Sciatic nerve (tissue), 2 donors: Measurements from ENCODE around the gene DLX1. TPM values are rescaled to one million over a fixed set of nuclear protein-coding genes. Genes with fewer than 3 reads are reported as not detected.
"Not testable (repeated sequence)": the region's sequence is repeated elsewhere in the genome, so short reads cannot be mapped to it uniquely, and the experiment has no call there.

Experiments used
- ATAC-seq: fragments of 200-7000 bp; cut with Tn5 transposase; one replicate; pipeline ENCODE4 v1.9.1; 2020; ENCODE audit warnings: mild to moderate bottlenecking, moderate library complexity
- DNase-seq: peaks from one replicate; pipeline ENCODE4 v3.0.0-alpha.2; 2020; ENCODE audit warnings: low spot score
- intact Hi-C: fragments of 100-400 bp; cut with DNase I; formaldehyde crosslinking; loops from one replicate; pipeline ENCODE4 v1.14.2; 2022
- total RNA-seq: library from RNA; stranded (reverse); fragmentation: NEBNext Ultra II Directional; extraction: Animal tissue kit (Norgen Biotek cat#: 25700); gene quantifications from one replicate; pipeline ENCODE4 v1.2.1, GENCODE V29; 2021
- donor health status: DM: no; HTN: no; CAD: no.
- donor health status: DM: no; HTN: no; CAD: no.

DLX1 gene
- total RNA-seq, 1 donor from 2014 or later: 0.94 TPM

DNA sequence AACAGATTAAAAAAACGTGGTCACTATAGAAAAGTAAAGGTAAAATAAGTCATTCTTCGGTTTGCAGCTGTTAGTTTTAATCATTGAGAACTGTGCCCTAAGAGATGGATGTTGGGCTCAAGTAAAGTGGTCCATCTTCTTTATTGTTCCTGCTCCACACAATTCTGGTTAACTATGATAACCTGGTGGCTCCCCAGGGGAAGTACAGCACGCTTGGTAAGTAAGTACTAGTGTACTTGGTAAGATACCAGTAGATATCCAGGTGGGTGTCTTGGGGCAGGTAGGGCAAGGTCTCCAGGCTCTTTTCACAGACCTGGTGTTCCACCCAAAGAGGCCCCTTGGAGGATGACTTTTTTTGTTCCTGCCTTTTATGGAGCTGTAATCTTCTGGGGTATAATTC is 49.0 kb downstream of the DLX1 start:
- no peak for ATAC-seq
- intact Hi-C loops: no loop called here
- DNase-seq: no peak

DNA sequence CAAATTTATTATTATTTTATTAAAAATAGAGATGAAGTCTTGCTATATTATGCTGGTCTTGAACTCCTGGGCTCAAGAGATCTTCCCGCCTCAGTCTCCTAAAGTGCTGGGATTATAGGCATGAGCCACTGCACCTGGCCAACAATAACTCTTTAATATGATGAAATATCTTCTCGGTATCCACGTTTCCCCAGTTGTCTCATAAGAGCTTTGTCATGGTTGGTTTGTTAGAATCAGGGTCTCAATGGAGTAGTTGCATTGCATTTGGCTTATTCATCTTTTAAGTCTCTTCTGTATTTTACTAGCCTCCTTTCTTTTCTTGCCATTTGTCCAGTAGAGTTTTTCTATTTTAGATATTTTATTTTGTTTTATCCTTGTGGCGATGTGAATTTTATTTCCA is 50.1 kb downstream of the DLX1 start:
- DNase-seq: no peak
- no peak for ATAC-seq
- intact Hi-C loops: no loop called here

DNA sequence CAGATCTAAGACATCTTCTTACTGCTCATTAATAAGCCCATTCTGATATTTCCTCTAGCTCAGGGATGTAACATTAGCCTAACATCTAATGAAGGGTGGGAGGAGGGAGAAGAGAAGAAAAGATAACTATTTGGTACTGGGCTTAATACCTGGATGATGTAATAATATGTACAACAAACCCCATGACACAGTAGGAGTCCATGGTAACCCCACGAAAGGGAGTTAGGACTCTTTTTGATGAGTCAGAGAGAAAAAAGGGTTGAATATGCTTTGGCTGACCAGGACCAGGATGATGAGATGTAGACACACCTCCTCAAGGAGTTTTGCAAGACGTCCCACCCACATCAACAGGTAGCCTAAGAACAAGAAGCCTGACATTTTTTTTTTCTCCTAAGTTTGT is 51.8 kb downstream of the DLX1 start:
- no peak for ATAC-seq
- no peak for DNase-seq
- intact Hi-C loops: no loop called here

DNA sequence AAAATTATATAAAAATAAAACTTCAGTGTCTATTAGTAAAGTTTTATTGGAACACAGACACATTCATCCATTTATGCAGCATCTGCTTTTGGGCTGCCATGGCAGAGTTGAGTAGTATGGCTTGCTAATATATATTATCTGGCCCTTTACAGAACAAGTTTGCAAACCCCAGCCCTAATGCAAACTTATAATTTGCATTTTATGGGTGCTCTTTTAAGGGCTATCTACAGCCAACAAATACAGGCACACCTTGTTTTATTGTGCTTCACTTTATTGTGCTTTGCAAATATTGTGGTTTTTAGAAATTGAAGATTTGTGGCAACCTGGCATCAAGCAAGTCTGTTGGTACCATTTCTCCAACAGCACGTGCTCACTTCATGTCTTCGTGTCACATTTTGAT is 52.6 kb downstream of the DLX1 start:
- intact Hi-C loops: no loop called here
- ATAC-seq (no peak), DNase-seq (no peak)

DNA sequence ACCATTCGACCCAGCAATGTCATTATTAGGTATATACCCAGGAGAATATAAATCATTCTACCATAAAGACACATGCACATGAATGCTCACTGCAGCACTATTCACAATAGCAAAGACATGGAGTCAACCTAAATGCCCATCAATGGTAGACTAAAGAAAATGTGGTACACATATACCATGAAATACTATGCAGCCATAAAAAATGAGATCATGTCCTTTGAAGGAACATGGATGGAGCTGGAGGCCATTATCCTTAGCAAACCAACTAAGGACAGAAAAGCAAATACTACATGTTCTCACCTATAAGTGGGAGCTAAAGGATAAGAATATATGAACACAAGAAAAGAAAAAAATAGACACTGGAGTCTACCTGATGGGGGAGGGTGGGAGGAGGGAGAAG is 53.4 kb downstream of the DLX1 start:
- intact Hi-C loops, DNase-seq, ATAC-seq: not testable (repeated sequence)

Other genes starting within 250 kb of the DLX1 start
- gene SLC25A12, start 191.3 kb upstream of the DLX1 start, total RNA-seq: 23.2 TPM
- 32.9 TPM for gene HAT1, start 163.0 kb upstream of the DLX1 start, total RNA-seq
- gene METAP1D, start 85.6 kb upstream of the DLX1 start, total RNA-seq: 12.6 TPM
- gene DLX2, start 17.4 kb downstream of the DLX1 start, total RNA-seq: 0.27 TPM